Liver (tissue), 3 donors: ENCODE data around the gene ABLIM2.

Experiments
- EGR1 ChIP-seq, 2 donors: IDR thresholded peaks; 2 replicates each; pipeline ENCODE4 v1.6.1; 2016 to 2018; ENCODE audit warnings: antibody characterized with exemption in 2 of 2, low read depth in 2 of 2
- FOXA1 ChIP-seq: IDR thresholded peaks from 2 replicates; pipeline ENCODE4 v1.6.1; 2016; ENCODE audit warnings: antibody characterized with exemption
- GABPA ChIP-seq, 2 donors: IDR thresholded peaks in 1 of 2; conservative IDR thresholded peaks in 1 of 2; 2 replicates each; pipeline ENCODE4 v1.6.1; 2016; ENCODE audit warnings: antibody characterized with exemption in 2 of 2, mild to moderate bottlenecking in 1 of 2, moderate library complexity in 1 of 2
- HNF4A ChIP-seq, 2 donors: conservative IDR thresholded peaks; 2 replicates each; pipeline ENCODE4 v1.6.1; 2016; ENCODE audit warnings: antibody characterized with exemption in 2 of 2, mild to moderate bottlenecking in 2 of 2
- RAD21 ChIP-seq, 2 donors: IDR thresholded peaks; 2 replicates each; pipeline ENCODE4 v1.6.1; 2016; ENCODE audit warnings: antibody characterized with exemption in 2 of 2, mild to moderate bottlenecking in 2 of 2
- RXRA ChIP-seq, 2 donors: IDR thresholded peaks; 2 replicates each; pipeline ENCODE4 v1.6.1; 2017 to 2018; ENCODE audit warnings: antibody characterized with exemption in 2 of 2, mild to moderate bottlenecking in 1 of 2
- SP1 ChIP-seq: IDR thresholded peaks from 2 replicates; pipeline ENCODE4 v1.6.1; 2018; ENCODE audit warnings: antibody characterized with exemption, mild to moderate bottlenecking
- TAF1 ChIP-seq: conservative IDR thresholded peaks from 2 replicates; pipeline ENCODE4 v1.6.1; 2016; ENCODE audit warnings: antibody characterized with exemption, mild to moderate bottlenecking
- YY1 ChIP-seq: IDR thresholded peaks from 2 replicates; pipeline ENCODE4 v1.6.1; 2016; ENCODE audit warnings: antibody characterized with exemption, mild to moderate bottlenecking
- TF ChIP-seq, protein P1 (sequence below): fragments of 150-350 bp; IDR thresholded peaks from 2 replicates; pipeline ENCODE4 v1.5.1; 2017; ENCODE audit warnings: improper control_type of control experiment, low read depth, low read length; ENCODE audit not compliant: missing input control
- TF ChIP-seq, protein P2 (sequence below): IDR thresholded peaks from 2 replicates; pipeline ENCODE4 v1.6.1; 2016; ENCODE audit warnings: antibody characterized with exemption, mild to moderate bottlenecking
- donor health status: healthy.
- donor health status: healthy.

DNA sequence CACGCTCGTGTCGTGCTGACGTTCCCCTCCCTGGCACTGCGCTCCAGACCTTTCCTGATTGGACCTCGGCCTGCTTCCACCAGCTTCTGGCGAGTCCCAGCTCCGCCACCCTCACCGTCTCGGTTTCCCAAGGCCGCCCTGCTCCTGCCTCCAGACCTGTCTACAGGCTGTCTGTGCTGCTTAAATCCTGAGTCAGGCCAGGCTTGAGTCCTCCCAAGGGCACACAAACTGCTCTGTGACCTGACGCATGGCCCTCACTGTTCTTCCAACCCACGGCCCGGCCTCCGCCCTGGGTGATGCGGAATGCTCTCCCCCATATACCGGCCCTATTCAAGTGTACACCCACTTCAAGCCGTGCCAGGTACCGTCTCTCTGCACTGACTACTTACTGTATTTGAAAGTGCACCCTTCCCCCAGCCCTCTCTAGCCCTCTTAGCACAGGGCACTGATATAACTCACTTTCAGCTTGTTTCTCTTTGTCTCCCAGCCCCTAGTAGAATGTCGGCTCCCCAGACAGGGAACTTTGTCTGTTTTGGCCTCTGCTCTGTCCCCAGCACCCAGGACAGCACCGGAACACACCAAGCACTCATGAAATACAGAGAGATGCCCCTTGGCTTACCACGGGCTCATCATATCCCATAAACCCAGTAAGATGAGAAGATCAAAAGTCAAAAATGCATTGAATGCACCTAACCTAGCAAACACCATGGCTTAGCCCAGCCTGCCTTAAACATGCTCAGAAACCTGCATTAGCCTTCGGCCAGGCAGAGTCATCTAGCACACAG, 155.9 kb downstream of the ABLIM2 start:
- TF ChIP-seq RXRA (IDR thresholded peaks at IDR 0.05), result no peak
- no peak for TF ChIP-seq RAD21 (IDR thresholded peaks at IDR 0.05)
- TF ChIP-seq, protein P1, sequence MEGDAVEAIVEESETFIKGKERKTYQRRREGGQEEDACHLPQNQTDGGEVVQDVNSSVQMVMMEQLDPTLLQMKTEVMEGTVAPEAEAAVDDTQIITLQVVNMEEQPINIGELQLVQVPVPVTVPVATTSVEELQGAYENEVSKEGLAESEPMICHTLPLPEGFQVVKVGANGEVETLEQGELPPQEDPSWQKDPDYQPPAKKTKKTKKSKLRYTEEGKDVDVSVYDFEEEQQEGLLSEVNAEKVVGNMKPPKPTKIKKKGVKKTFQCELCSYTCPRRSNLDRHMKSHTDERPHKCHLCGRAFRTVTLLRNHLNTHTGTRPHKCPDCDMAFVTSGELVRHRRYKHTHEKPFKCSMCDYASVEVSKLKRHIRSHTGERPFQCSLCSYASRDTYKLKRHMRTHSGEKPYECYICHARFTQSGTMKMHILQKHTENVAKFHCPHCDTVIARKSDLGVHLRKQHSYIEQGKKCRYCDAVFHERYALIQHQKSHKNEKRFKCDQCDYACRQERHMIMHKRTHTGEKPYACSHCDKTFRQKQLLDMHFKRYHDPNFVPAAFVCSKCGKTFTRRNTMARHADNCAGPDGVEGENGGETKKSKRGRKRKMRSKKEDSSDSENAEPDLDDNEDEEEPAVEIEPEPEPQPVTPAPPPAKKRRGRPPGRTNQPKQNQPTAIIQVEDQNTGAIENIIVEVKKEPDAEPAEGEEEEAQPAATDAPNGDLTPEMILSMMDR, result no peak
- no peak for TF ChIP-seq SP1
- TF ChIP-seq FOXA1, result no peak
- TF ChIP-seq EGR1 (IDR thresholded peaks at IDR 0.05; ENCODE audit: low read depth in 2 of 2), result no peak
- TF ChIP-seq HNF4A (conservative IDR thresholded peaks at IDR 0.05), result no peak
- no peak for TF ChIP-seq GABPA (IDR thresholded peaks at IDR 0.05 in 1 of 2, conservative IDR thresholded peaks at IDR 0.05 in 1 of 2)
- no peak for TF ChIP-seq YY1
- TF ChIP-seq, protein P2, sequence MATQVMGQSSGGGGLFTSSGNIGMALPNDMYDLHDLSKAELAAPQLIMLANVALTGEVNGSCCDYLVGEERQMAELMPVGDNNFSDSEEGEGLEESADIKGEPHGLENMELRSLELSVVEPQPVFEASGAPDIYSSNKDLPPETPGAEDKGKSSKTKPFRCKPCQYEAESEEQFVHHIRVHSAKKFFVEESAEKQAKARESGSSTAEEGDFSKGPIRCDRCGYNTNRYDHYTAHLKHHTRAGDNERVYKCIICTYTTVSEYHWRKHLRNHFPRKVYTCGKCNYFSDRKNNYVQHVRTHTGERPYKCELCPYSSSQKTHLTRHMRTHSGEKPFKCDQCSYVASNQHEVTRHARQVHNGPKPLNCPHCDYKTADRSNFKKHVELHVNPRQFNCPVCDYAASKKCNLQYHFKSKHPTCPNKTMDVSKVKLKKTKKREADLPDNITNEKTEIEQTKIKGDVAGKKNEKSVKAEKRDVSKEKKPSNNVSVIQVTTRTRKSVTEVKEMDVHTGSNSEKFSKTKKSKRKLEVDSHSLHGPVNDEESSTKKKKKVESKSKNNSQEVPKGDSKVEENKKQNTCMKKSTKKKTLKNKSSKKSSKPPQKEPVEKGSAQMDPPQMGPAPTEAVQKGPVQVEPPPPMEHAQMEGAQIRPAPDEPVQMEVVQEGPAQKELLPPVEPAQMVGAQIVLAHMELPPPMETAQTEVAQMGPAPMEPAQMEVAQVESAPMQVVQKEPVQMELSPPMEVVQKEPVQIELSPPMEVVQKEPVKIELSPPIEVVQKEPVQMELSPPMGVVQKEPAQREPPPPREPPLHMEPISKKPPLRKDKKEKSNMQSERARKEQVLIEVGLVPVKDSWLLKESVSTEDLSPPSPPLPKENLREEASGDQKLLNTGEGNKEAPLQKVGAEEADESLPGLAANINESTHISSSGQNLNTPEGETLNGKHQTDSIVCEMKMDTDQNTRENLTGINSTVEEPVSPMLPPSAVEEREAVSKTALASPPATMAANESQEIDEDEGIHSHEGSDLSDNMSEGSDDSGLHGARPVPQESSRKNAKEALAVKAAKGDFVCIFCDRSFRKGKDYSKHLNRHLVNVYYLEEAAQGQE, result no peak
- no peak for TF ChIP-seq TAF1
